Keratinocyte (primary cell): ENCODE results near the gene CUBN.

ENCODE experiments used
- CTCF ChIP-seq, 3 experiments: IDR thresholded peaks in 1 of 3; conservative IDR thresholded peaks in 1 of 3; optimal IDR thresholded peaks in 1 of 3; 2 replicates in 2 of 3; 3 replicates in 1 of 3; pipeline versions ENCODE3 to v1.5.1; 2011; ENCODE audit warnings: low read length in 3 of 3, mild to moderate bottlenecking in 3 of 3, moderate library complexity in 2 of 3, control low read depth in 1 of 3, inconsistent platforms in 1 of 3; ENCODE audit not compliant: insufficient read depth in 2 of 3; ENCODE audit errors: extremely low read depth in 1 of 3
- EZH2 ChIP-seq: IDR thresholded peaks from one replicate; pipeline ENCODE4 v1.6.1; 2012; ENCODE audit warnings: inconsistent platforms, mild to moderate bottlenecking, low read length, moderate library complexity

- TF ChIP-seq CTCF (optimal IDR thresholded peaks at IDR 0.05 in 1 of 3, IDR thresholded peaks at IDR 0.05 in 1 of 3, conservative IDR thresholded peaks at IDR 0.05 in 1 of 3; ENCODE audit: extremely low read depth in 1 of 3, insufficient read depth in 2 of 3, low read length in 3 of 3) (no peak), EZH2 (no peak)
Measured at GRCh38 chr10:16867556-16867955, 262.1 kb downstream of the CUBN start.
